BE2C (cell line): ENCODE data around the gene MAN2B2.
A peak's percentile ranks its signal among the peaks of the same experiment; 100 is the strongest.

Source experiments
- DNase-seq: peaks from one replicate; pipeline ENCODE4 v3.0.0-alpha.2; 2020
- H3K27me3 ChIP-seq: fragments of 250-450 bp; sonication (Bioruptor Pico); 2 replicates; pipeline ENCODE4 v1.5.1; 2020; ENCODE audit warnings: mild to moderate bottlenecking
- H3K36me3 ChIP-seq: fragments of 250-450 bp; sonication (Bioruptor Pico); 2 replicates; pipeline ENCODE4 v1.5.1; 2020; ENCODE audit warnings: mild to moderate bottlenecking
- H3K4me1 ChIP-seq: fragments of 250-450 bp; sonication (Bioruptor Pico); 2 replicates; pipeline ENCODE4 v1.5.1; 2020
- H3K4me3 ChIP-seq: 2 replicates; pipeline ENCODE4 v1.5.1; 2011; ENCODE audit warnings: low read depth, low read length
- H3K9me3 ChIP-seq: fragments of 250-450 bp; sonication (Bioruptor Pico); 2 replicates; pipeline ENCODE4 v1.5.1; 2020
- CTCF ChIP-seq: IDR thresholded peaks from 2 replicates; pipeline ENCODE4 v1.5.1; 2012; ENCODE audit warnings: mild to moderate bottlenecking, low read depth, low read length

MAN2B2 gene

GRCh38 chr4:6539009-6539764 is 35.8 kb upstream of the MAN2B2 start:
- no peaks in the 10 kb centered on the region for H3K4me1 ChIP-seq
- no peaks in the 10 kb centered on the region for H3K9me3 ChIP-seq
- no peaks in the 10 kb centered on the region for H3K36me3 ChIP-seq
- DNase-seq, result no peak
- TF ChIP-seq CTCF, result no peak
- no peak overlapping the region for H3K4me3 ChIP-seq
- no peaks in the 10 kb centered on the region; the same call in 1 of the 2 replicates for H3K27me3 ChIP-seq

- TF ChIP-seq CTCF, result no peak
- Histone ChIP-seq H3K36me3 (no peaks in the 10 kb centered on the region), H3K27me3 (no peaks in the 10 kb centered on the region; the same call in 1 of the 2 replicates), H3K9me3 (no peaks in the 10 kb centered on the region), H3K4me3 (no peak overlapping the region), H3K4me1 (no peaks in the 10 kb centered on the region)
- DNase-seq, result no peak
These were observed 34.1 kb upstream of the MAN2B2 start for GRCh38 chr4:6540879-6541278.

GRCh38 chr4:6541789-6542188 is 33.2 kb upstream of the MAN2B2 start:
- no peak for DNase-seq
- Histone ChIP-seq H3K27me3 (no peaks in the 10 kb centered on the region; the same call in 1 of the 2 replicates), H3K4me1 (no peaks in the 10 kb centered on the region), H3K36me3 (no peaks in the 10 kb centered on the region), H3K9me3 (no peaks in the 10 kb centered on the region), H3K4me3 (no peak overlapping the region)
- no peak for TF ChIP-seq CTCF

GRCh38 chr4:6542951-6543350 is 32.0 kb upstream of the MAN2B2 start:
- no peaks in the 10 kb centered on the region for H3K36me3 ChIP-seq
- no peak for TF ChIP-seq CTCF
- H3K4me3 ChIP-seq, result no peak overlapping the region
- no peaks in the 10 kb centered on the region for H3K9me3 ChIP-seq
- DNase-seq, result no peak
- H3K4me1 ChIP-seq, result no peaks in the 10 kb centered on the region
- H3K27me3 ChIP-seq, result no peaks in the 10 kb centered on the region; the same call in 1 of the 2 replicates

GRCh38 chr4:6546091-6546490 is 28.9 kb upstream of the MAN2B2 start:
- Histone ChIP-seq H3K4me1 (no peaks in the 10 kb centered on the region), H3K36me3 (no peaks in the 10 kb centered on the region), H3K27me3 (no peaks in the 10 kb centered on the region), H3K4me3 (no peak overlapping the region), H3K9me3 (no peaks in the 10 kb centered on the region)
- DNase-seq, result no peak
- TF ChIP-seq CTCF, result no peak

- peak; percentile 88 for TF ChIP-seq CTCF
- Histone ChIP-seq H3K4me3 (no peak overlapping the region), H3K9me3 (peaks cover 4% of the 10 kb centered on the region; the same call in 1 of the 2 replicates), H3K27me3 (no peaks in the 10 kb centered on the region), H3K4me1 (no peaks in the 10 kb centered on the region), H3K36me3 (no peaks in the 10 kb centered on the region)
- peak; percentile 55 for DNase-seq
These were observed 28.1 kb upstream of the MAN2B2 start for GRCh38 chr4:6546681-6547447.
